GM21381 (cell line): ENCODE data around the gene DDX6.
A peak's percentile ranks its signal among the peaks of the same experiment; 100 is the strongest.
"Not testable (repeated sequence)": the region's sequence is repeated elsewhere in the genome, so short reads cannot be mapped to it uniquely, and the experiment has no call there.

Source experiments
- ATAC-seq: cut with Tn5 transposase; IDR thresholded peaks from one replicate; pipeline ENCODE4 v1.9.1; 2021; ENCODE audit warnings: mild to moderate bottlenecking, moderate library complexity; ENCODE audit not compliant: unreplicated experiment

Gene DDX6

GRCh38 chr11:118791961-118792569, 1.1 kb upstream of the DDX6 start:
- ATAC-seq = no peak

GRCh38 chr11:118790357-118791110, 430 bp downstream of the DDX6 start:
- ATAC-seq = peak; percentile 15

GRCh38 chr11:118789501-118790356, 1.2 kb downstream of the DDX6 start:
- no peak for ATAC-seq

GRCh38 chr11:118786657-118787056, 4.3 kb downstream of the DDX6 start:
- ATAC-seq = no peak

GRCh38 chr11:118785362-118785761, 5.6 kb downstream of the DDX6 start:
- ATAC-seq = no peak

- no peak for ATAC-seq
These were observed 7.1 kb downstream of the DDX6 start for GRCh38 chr11:118783724-118784495.

- ATAC-seq = not testable (repeated sequence)
These were observed 7.6 kb downstream of the DDX6 start for GRCh38 chr11:118783324-118783723.

GRCh38 chr11:118778898-118779297, 12.1 kb downstream of the DDX6 start:
- ATAC-seq = no peak

GRCh38 chr11:118774032-118774431, 16.9 kb downstream of the DDX6 start:
- ATAC-seq = no peak

- ATAC-seq = no peak
These were observed 19.2 kb downstream of the DDX6 start for GRCh38 chr11:118771547-118772288.

- no peak for ATAC-seq
These were observed 22.3 kb downstream of the DDX6 start for GRCh38 chr11:118768690-118769089.

- no peak for ATAC-seq
These were observed 24.9 kb downstream of the DDX6 start for GRCh38 chr11:118766035-118766434.

- not testable (repeated sequence) for ATAC-seq
These were observed 25.8 kb downstream of the DDX6 start for GRCh38 chr11:118765095-118765691.

GRCh38 chr11:118763041-118763440, 27.9 kb downstream of the DDX6 start:
- no peak for ATAC-seq

- ATAC-seq = not testable (repeated sequence)
These were observed 29.0 kb downstream of the DDX6 start for GRCh38 chr11:118761981-118762380.

GRCh38 chr11:118757876-118758399, 33.0 kb downstream of the DDX6 start:
- no peak for ATAC-seq

- no peak for ATAC-seq
These were observed 38.3 kb downstream of the DDX6 start for GRCh38 chr11:118752654-118753053.

- no peak for ATAC-seq
These were observed 41.5 kb downstream of the DDX6 start for GRCh38 chr11:118749429-118749828.

- no peak for ATAC-seq
These were observed 42.9 kb downstream of the DDX6 start for GRCh38 chr11:118748056-118748455.
